GM23338 (cell line): ENCODE results near the gene LITAF. TPM values are rescaled to one million over a fixed set of nuclear protein-coding genes. Genes with fewer than 3 reads are reported as not detected.

Experiments used
- ATAC-seq: fragments of 200-7000 bp; cut with Tn5 transposase; 3 replicates; pipeline ENCODE4 v1.9.1; 2020
- DNase-seq: peaks from one replicate; pipeline ENCODE4 v3.0.0-alpha.2; 2015; ENCODE audit warnings: low spot score
- H2AFZ ChIP-seq: fragments of 200-600 bp; sonication (generic); 2 replicates; pipeline ENCODE4 v1.8.0; 2016; ENCODE audit warnings: antibody characterized with exemption, mild to moderate bottlenecking, moderate library complexity
- H3F3A ChIP-seq: fragments of 200-600 bp; sonication (generic); replicated peaks from 2 replicates; pipeline ENCODE4 v1.8.0; 2017; ENCODE audit warnings: antibody characterized with exemption, mixed run types, low read depth
- H3K27ac ChIP-seq: fragments of 200-600 bp; sonication (generic); 2 replicates; pipeline ENCODE4 v1.6.1; 2016; ENCODE audit warnings: low read depth
- H3K27me3 ChIP-seq: fragments of 200-600 bp; sonication (generic); 2 replicates; pipeline ENCODE4 v1.8.0; 2016; ENCODE audit warnings: mild to moderate bottlenecking, mixed run types, moderate library complexity; ENCODE audit not compliant: insufficient read depth
- H3K36me3 ChIP-seq: fragments of 200-600 bp; sonication (generic); 2 replicates; pipeline ENCODE4 v1.8.0; 2016; ENCODE audit warnings: mild to moderate bottlenecking; ENCODE audit not compliant: insufficient read depth
- H3K4me1 ChIP-seq: fragments of 200-600 bp; sonication (generic); 2 replicates; pipeline ENCODE4 v1.8.0; 2016; ENCODE audit warnings: mild to moderate bottlenecking, moderate library complexity; ENCODE audit not compliant: insufficient read depth
- H3K4me2 ChIP-seq: fragments of 200-600 bp; sonication (generic); 2 replicates; pipeline ENCODE4 v1.7.1; 2017; ENCODE audit warnings: mixed run types
- H3K4me3 ChIP-seq: fragments of 200-600 bp; sonication (generic); 2 replicates; pipeline ENCODE4 v1.6.1; 2016; ENCODE audit warnings: mixed run types
- H3K79me2 ChIP-seq: fragments of 200-600 bp; sonication (generic); replicated peaks from 2 replicates; pipeline ENCODE4 v1.8.0; 2017; ENCODE audit warnings: mild to moderate bottlenecking; ENCODE audit not compliant: insufficient read depth
- H3K9me2 ChIP-seq: fragments of 200-600 bp; sonication (generic); 2 replicates; pipeline ENCODE4 v1.8.0; 2017; ENCODE audit not compliant: insufficient read depth
- H4K20me1 ChIP-seq: fragments of 200-600 bp; sonication (generic); replicated peaks from 2 replicates; pipeline ENCODE4 v1.8.0; 2017; ENCODE audit warnings: mild to moderate bottlenecking; ENCODE audit not compliant: insufficient read depth
- H3K27ac Mint-ChIP-seq: 2 replicates; pipeline ENCODE4 v1.8.0; 2020; ENCODE audit warnings: inconsistent platforms, mild to moderate bottlenecking, moderate library complexity, mixed read lengths
- H3K27me3 Mint-ChIP-seq: 3 replicates; pipeline ENCODE4 v1.8.0; 2022; ENCODE audit warnings: low read depth, mild to moderate bottlenecking, moderate library complexity, mixed read lengths, inconsistent platforms; ENCODE audit not compliant: insufficient read depth, poor library complexity
- H3K36me3 Mint-ChIP-seq: 3 replicates; pipeline ENCODE4 v1.8.0; 2021; ENCODE audit warnings: low read depth, mild to moderate bottlenecking, inconsistent platforms, moderate library complexity, mixed read lengths
- H3K4me1 Mint-ChIP-seq: 3 replicates; pipeline ENCODE4 v1.8.0; 2020; ENCODE audit warnings: mild to moderate bottlenecking, inconsistent platforms, mixed read lengths
- H3K4me3 Mint-ChIP-seq: 3 replicates; pipeline ENCODE4 v1.8.0; 2021; ENCODE audit warnings: moderate library complexity, mild to moderate bottlenecking, inconsistent platforms, mixed read lengths
- H3K9me3 Mint-ChIP-seq: 3 replicates; pipeline ENCODE4 v1.8.0; 2020; ENCODE audit warnings: moderate library complexity, mild to moderate bottlenecking, inconsistent platforms, mixed read lengths
- CTCF ChIP-seq, 2 experiments: fragments of 200-600 bp in 1 of 2; sonication (generic) in 1 of 2; conservative IDR thresholded peaks; 2 replicates each; pipeline versions ENCODE4 v1.5.1 to v1.6.1; 2016 to 2017; ENCODE audit warnings: antibody characterized with exemption in 2 of 2, low read depth in 2 of 2, mild to moderate bottlenecking in 2 of 2, moderate library complexity in 1 of 2
- ETS1 ChIP-seq: IDR thresholded peaks from 2 replicates; pipeline ENCODE4 v1.6.1; 2016; ENCODE audit warnings: antibody characterized with exemption
- EZH2phosphoT487 ChIP-seq: fragments of 200-600 bp; sonication (generic); IDR thresholded peaks from one replicate; pipeline ENCODE4 v1.8.1; 2018; ENCODE audit warnings: antibody characterized with exemption; ENCODE audit not compliant: unreplicated experiment
- POLR2AphosphoS5 ChIP-seq: IDR thresholded peaks from 2 replicates; pipeline ENCODE4 v1.6.1; 2016; ENCODE audit warnings: antibody characterized with exemption, low read depth
- ZNF114 ChIP-seq: fragments of 250-450 bp; sonication (Bioruptor Pico); IDR thresholded peaks from 2 replicates; pipeline ENCODE4 v1.5.0; 2020; ENCODE audit warnings: mild to moderate bottlenecking, moderate library complexity
- ZNF331 ChIP-seq: fragments of 250-450 bp; sonication (Bioruptor Pico); IDR thresholded peaks from 2 replicates; pipeline ENCODE4 v1.5.0; 2020; ENCODE audit warnings: low read depth, mild to moderate bottlenecking, moderate library complexity
- ZNF462 ChIP-seq: fragments of 250-450 bp; sonication (Bioruptor Pico); IDR thresholded peaks from 2 replicates; pipeline ENCODE4 v1.5.0; 2020; ENCODE audit warnings: mild to moderate bottlenecking, moderate library complexity
- polyA plus RNA-seq: library from polyadenylated mRNA; unstranded; fragments of >200 nt; fragmentation: Nextera tagmentation; extraction: Ambion mirVana; gene quantifications from 2 replicates; pipeline ENCODE4 v1.2.1, GENCODE V29; 2016
- total RNA-seq: library from RNA; depleted of rRNA; stranded (reverse); fragments of >200 nt; shearing (Covaris generic); gene quantifications from 2 replicates; pipeline ENCODE4 v1.2.3, GENCODE V29; 2014

The LITAF gene
- total and polyA plus RNA-seq, 2 experiments from 2014 or later, result 131 to 158 TPM

GRCh38 chr16:11601911-11602310 lies 15.2 kb upstream of the LITAF start (continued):
- TF ChIP-seq ZNF462 (CRISPR knock-in tag) (no peak), EZH2phosphoT487 (no peak), ZNF331 (CRISPR knock-in tag) (no peak), CTCF (conservative IDR thresholded peaks at IDR 0.05; ENCODE audit: low read depth in 2 of 2) (no peak)

GRCh38 chr16:11601425-11601824 lies 14.7 kb upstream of the LITAF start:
- peaks cover 11% of the 10 kb centered on the region for H3F3A ChIP-seq
- Mint-ChIP-seq H3K27me3 (peaks cover 19% of the 10 kb centered on the region), H3K9me3 (peaks cover 6% of the 10 kb centered on the region; the same call in 1 of the 3 replicates), H3K4me1 (peaks cover 26% of the 10 kb centered on the region), H3K27ac (no peak overlapping the region), H3K4me3 (no peak overlapping the region), H3K36me3 (no peaks in the 10 kb centered on the region)
- no peak overlapping the region for H3K4me3 ChIP-seq
- no peaks in the 10 kb centered on the region for H3K36me3 ChIP-seq
- ATAC-seq (no peak), DNase-seq (no peak)
- no peaks in the 10 kb centered on the region for H3K9me2 ChIP-seq
- H4K20me1 ChIP-seq, result no peaks in the 10 kb centered on the region
- H3K27ac ChIP-seq, result no peak overlapping the region
- H2AFZ ChIP-seq, result no peak overlapping the region
- no peaks in the 10 kb centered on the region for H3K79me2 ChIP-seq
- no peak overlapping the region for H3K4me2 ChIP-seq
- H3K4me1 ChIP-seq, result peaks cover 37% of the 10 kb centered on the region
- no peaks in the 10 kb centered on the region for H3K27me3 ChIP-seq
- TF ChIP-seq EZH2phosphoT487, result no peak
- no peak for TF ChIP-seq POLR2AphosphoS5
- TF ChIP-seq ETS1, result no peak
- no peak for TF ChIP-seq ZNF114 (CRISPR knock-in tag)
- no peak for TF ChIP-seq ZNF331 (CRISPR knock-in tag)
